PFSK-1 (cell line): ENCODE data around the gene PLEKHA5.

Experiments
- FOXP2 ChIP-seq: optimal IDR thresholded peaks from 2 replicates; pipeline ENCODE3; 2011; ENCODE audit warnings: borderline replicate concordance, control low read depth, inconsistent platforms; ENCODE audit not compliant: insufficient read depth; ENCODE audit errors: extremely low read length, extremely low read depth
- POLR2AphosphoS5 ChIP-seq: IDR thresholded peaks from 2 replicates; pipeline ENCODE4 v1.6.1; 2012; ENCODE audit warnings: low read depth, mild to moderate bottlenecking, control low read depth, low read length, moderate library complexity
- SIN3A ChIP-seq: IDR thresholded peaks from 2 replicates; pipeline ENCODE4 v1.6.1; 2012; ENCODE audit warnings: mild to moderate bottlenecking, low read length, moderate library complexity, borderline replicate concordance; ENCODE audit not compliant: insufficient read depth
- TAF1 ChIP-seq: IDR thresholded peaks from 2 replicates; pipeline ENCODE4 v1.6.1; 2012; ENCODE audit warnings: low read length, control low read depth, borderline replicate concordance; ENCODE audit not compliant: insufficient read depth
- TF ChIP-seq, protein P1 (sequence below), 2 experiments: IDR thresholded peaks; 2 replicates each; pipeline versions ENCODE4 v1.6.1 to v1.8.0; 2011 to 2012; ENCODE audit warnings: low read depth in 2 of 2, low read length in 2 of 2, control low read depth in 1 of 2, inconsistent platforms in 1 of 2, mild to moderate bottlenecking in 1 of 2, moderate library complexity in 1 of 2; ENCODE audit not compliant: insufficient read depth in 1 of 2

PLEKHA5 gene

DNA sequence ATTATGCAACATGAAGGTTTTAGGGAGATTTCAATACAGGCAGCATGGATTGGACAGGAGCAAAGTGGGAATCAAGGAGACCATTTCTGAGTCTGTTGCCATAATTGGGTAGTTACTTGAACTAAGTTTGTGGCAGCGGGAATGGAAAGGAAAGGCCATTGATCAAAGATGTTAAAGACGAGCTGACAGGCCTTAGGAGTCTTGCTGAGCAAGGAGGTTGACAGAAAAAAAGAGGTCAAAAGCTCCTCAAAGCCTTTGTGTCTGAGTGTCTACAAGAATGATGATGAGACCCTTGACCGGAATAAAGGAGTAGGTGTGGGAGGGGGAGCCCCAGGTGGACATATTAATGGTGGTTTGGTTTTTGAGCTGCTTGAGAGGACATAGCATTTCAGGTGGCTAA, 9.4 kb downstream of the PLEKHA5 start:
- TF ChIP-seq TAF1 (no peak), SIN3A (no peak), POLR2AphosphoS5 (no peak)

DNA sequence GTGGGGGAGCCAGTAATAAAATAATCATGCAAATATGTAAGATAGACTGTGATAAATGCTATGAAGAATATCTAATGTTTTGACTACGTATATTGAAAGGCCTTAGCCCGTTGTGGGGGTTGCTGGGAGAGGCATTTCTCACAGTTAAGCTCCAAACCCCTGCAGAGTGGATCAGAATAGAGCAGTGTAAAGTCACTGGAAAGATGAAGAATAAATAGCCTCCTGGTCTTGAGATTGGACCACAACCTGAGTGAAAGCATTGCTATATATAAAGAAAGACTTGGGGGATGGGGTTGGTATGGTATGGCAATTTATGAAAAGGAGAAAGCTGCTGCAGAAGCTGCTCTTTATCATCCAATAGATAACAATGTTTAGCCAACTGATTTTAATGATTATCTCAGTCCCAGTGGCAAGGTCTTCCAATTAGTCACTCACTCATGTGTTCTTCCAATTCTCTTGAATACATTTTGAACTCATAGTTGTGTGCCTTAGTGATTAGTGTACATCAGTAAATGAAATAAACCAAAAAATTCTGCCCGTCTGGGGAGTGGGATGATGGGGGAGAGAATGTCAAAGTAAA, 10.2 kb downstream of the PLEKHA5 start:
- TF ChIP-seq TAF1, result no peak
- TF ChIP-seq SIN3A, result no peak
- TF ChIP-seq POLR2AphosphoS5, result no peak
- TF ChIP-seq, protein P1, sequence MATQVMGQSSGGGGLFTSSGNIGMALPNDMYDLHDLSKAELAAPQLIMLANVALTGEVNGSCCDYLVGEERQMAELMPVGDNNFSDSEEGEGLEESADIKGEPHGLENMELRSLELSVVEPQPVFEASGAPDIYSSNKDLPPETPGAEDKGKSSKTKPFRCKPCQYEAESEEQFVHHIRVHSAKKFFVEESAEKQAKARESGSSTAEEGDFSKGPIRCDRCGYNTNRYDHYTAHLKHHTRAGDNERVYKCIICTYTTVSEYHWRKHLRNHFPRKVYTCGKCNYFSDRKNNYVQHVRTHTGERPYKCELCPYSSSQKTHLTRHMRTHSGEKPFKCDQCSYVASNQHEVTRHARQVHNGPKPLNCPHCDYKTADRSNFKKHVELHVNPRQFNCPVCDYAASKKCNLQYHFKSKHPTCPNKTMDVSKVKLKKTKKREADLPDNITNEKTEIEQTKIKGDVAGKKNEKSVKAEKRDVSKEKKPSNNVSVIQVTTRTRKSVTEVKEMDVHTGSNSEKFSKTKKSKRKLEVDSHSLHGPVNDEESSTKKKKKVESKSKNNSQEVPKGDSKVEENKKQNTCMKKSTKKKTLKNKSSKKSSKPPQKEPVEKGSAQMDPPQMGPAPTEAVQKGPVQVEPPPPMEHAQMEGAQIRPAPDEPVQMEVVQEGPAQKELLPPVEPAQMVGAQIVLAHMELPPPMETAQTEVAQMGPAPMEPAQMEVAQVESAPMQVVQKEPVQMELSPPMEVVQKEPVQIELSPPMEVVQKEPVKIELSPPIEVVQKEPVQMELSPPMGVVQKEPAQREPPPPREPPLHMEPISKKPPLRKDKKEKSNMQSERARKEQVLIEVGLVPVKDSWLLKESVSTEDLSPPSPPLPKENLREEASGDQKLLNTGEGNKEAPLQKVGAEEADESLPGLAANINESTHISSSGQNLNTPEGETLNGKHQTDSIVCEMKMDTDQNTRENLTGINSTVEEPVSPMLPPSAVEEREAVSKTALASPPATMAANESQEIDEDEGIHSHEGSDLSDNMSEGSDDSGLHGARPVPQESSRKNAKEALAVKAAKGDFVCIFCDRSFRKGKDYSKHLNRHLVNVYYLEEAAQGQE (IDR thresholded peaks at IDR 0.05; ENCODE audit: insufficient read depth in 1 of 2, low read depth in 2 of 2, low read length in 2 of 2), result no peak
- no peak for TF ChIP-seq FOXP2

DNA sequence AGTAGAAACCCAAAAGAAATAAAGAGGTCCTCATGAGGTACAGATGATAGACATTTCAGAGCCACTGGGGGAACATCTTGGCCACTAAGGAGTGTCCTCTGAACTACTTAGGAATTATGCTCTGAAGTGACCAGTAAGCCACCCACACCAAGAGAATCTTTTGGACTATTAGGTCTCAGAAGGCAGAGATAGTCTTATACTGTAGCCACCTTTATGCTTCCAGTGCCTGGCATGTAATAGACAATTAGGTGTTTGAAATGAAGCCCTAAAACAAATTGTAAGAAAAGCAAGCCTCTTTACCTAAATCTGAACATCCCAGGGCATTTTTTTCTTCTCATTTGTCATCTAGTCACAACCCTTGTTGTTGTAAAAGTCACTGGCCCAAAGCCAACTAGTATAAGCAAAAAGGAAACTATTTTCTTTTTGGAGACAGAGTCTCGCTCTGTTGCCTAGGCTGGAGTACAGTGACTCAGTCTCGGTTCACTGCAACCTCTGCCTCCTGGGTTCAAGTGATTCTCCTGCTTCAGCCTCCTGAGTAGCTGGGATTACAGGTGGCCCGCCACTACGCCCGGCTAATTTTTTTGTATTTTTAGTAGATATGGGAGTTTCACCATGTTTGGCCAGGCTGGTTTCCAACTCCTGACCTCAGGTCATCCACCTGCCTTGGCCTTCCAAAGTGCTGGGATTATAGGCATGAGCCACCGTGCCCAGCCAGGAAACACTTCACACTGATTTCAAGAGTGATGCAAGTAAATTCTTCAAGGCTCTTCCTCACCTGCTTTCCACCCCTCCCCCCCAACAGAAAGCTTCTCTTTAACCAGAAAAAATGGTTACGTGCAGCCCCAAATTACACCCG, 11.1 kb downstream of the PLEKHA5 start:
- TF ChIP-seq, protein P1 (IDR thresholded peaks at IDR 0.05; ENCODE audit: insufficient read depth in 1 of 2, low read depth in 2 of 2, low read length in 2 of 2), result no peak
- no peak for TF ChIP-seq FOXP2
- TF ChIP-seq POLR2AphosphoS5, result no peak
- TF ChIP-seq TAF1, result no peak
- TF ChIP-seq SIN3A, result no peak

DNA sequence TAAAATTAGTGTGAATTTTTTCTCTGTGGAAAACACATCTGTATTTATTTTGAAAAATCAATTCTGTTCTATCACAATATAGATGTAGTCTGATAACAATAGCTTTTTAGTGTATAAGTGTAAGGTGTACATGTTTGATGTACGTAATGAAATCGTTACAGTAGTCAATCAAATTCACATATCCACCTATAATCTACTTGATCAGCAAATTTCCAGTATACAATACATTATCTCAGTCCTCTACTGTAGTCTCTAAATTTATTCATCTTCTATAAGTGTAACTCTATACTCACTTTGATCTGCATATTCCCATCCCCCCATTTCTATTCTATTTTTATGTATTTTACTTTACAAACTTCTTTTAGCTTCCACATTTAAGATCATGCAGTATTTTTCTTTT, 13.0 kb downstream of the PLEKHA5 start:
- TF ChIP-seq SIN3A (no peak), FOXP2 (no peak), POLR2AphosphoS5 (no peak), TAF1 (no peak)
- TF ChIP-seq, protein P1 (IDR thresholded peaks at IDR 0.05; ENCODE audit: insufficient read depth in 1 of 2, low read depth in 2 of 2, low read length in 2 of 2), result no peak

DNA sequence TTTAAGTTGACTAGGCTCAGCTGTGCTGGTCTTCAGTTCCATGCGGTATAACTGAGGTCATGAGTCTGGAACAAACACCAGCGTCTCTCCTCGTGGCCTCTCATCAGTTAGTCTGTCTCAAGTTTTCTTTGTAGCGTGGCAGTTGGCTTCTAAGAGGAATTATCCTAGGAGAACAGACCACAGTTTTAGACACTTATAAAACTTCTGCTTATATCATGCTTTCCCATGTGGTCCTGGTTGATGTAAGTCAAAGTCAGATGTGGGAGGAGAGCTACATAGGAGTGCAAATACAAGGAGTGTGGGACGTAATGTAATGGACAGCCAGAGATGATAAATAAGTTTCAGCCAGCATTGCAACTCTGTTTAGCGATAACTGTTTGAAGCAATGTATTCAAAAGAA, 14.8 kb downstream of the PLEKHA5 start:
- TF ChIP-seq SIN3A (no peak), POLR2AphosphoS5 (no peak), FOXP2 (no peak), TAF1 (no peak)
- TF ChIP-seq, protein P1 (IDR thresholded peaks at IDR 0.05; ENCODE audit: insufficient read depth in 1 of 2, low read depth in 2 of 2, low read length in 2 of 2), result no peak
